ENCODE results near the gene PRRX2.
"Not testable (repeated sequence)": the region's sequence is repeated elsewhere in the genome, so short reads cannot be mapped to it uniquely, and the experiment has no call there.

GRCh38 chr9:129662239-129662638, 3.2 kb upstream of the PRRX2 start:
- not testable (repeated sequence) for TF ChIP-seq CTCF (optimal IDR thresholded peaks at IDR 0.05 in 1 of 3, IDR thresholded peaks at IDR 0.05 in 1 of 3, conservative IDR thresholded peaks at IDR 0.05 in 1 of 3; ENCODE audit: extremely low read depth in 1 of 3, insufficient read depth in 2 of 3, low read length in 3 of 3); EZH2 (IDR thresholded peaks at IDR 0.05; ENCODE audit: low read length)
